ENCODE data around the gene CD300A. TPM values are rescaled to one million over a fixed set of nuclear protein-coding genes. Genes with fewer than 3 reads are reported as not detected.

The CD300A gene
- total RNA-seq, 2 donors from 2014 or later, result not detected

- TF ChIP-seq CTCF (conservative IDR thresholded peaks at IDR 0.05), result no peak
- H3K27ac ChIP-seq (ENCODE audit: low read depth, low read length), result peak overlapping the region; percentile 6
- no peaks in the 10 kb centered on the region for H3K36me3 ChIP-seq (ENCODE audit: control insufficient read depth, insufficient read depth, low read length)
- peaks cover 2% of the 10 kb centered on the region for H3K4me1 ChIP-seq (ENCODE audit: control insufficient read depth, insufficient read depth, low read length)
- H3K9me3 ChIP-seq (ENCODE audit: control insufficient read depth, low read length), result no peaks in the 10 kb centered on the region
- no peak overlapping the region for H3K9ac ChIP-seq (ENCODE audit: extremely low read depth, low read length, poor library complexity, severe bottlenecking)
- WGBS, 2 experiments (ENCODE audit: insufficient coverage in 1 of 2, insufficient read length in 1 of 2), result 94% methylated on average over 3 to 7 of the region's 7 CpGs
- DNase-seq, result no peak
- no peaks in the 10 kb centered on the region for H3K27me3 ChIP-seq (ENCODE audit: control insufficient read depth, insufficient read depth, low read length, poor library complexity, severe bottlenecking)
- Mint-ChIP-seq H3K4me3 (no peak overlapping the region), H3K4me1 (peaks cover 20% of the 10 kb centered on the region), H3K27me3 (ENCODE audit: insufficient read depth) (peaks cover 55% of the 10 kb centered on the region), H3K9me3 (peaks cover 8% of the 10 kb centered on the region), H3K36me3 (ENCODE audit: low read depth) (no peaks in the 10 kb centered on the region), H3K27ac (no peak overlapping the region)
- no peak overlapping the region for H3K4me3 ChIP-seq (ENCODE audit: low read length)
Measured at GRCh38 chr17:74424117-74424516, 42.3 kb upstream of the CD300A start.

- no peaks in the 10 kb centered on the region for H3K36me3 ChIP-seq (ENCODE audit: control insufficient read depth, insufficient read depth, low read length)
- H3K36me3 Mint-ChIP-seq (ENCODE audit: low read depth), result no peaks in the 10 kb centered on the region
- H3K4me3 ChIP-seq (ENCODE audit: low read length), result no peak overlapping the region
- no peak overlapping the region for H3K4me3 Mint-ChIP-seq
- WGBS, 2 experiments (ENCODE audit: insufficient coverage in 1 of 2, insufficient read length in 1 of 2), result 93 to 100% methylated on average over 1 to 14 of the region's 14 CpGs
- H3K9ac ChIP-seq (ENCODE audit: extremely low read depth, low read length, poor library complexity, severe bottlenecking), result no peak overlapping the region
- H3K27ac Mint-ChIP-seq, result no peak overlapping the region
- no peaks in the 10 kb centered on the region for H3K9me3 ChIP-seq (ENCODE audit: control insufficient read depth, low read length)
- peaks cover 5% of the 10 kb centered on the region for H3K4me1 ChIP-seq (ENCODE audit: control insufficient read depth, insufficient read depth, low read length)
- peaks cover 8% of the 10 kb centered on the region for H3K9me3 Mint-ChIP-seq
- H3K4me1 Mint-ChIP-seq, result peaks cover 23% of the 10 kb centered on the region
- no peaks in the 10 kb centered on the region for H3K27me3 ChIP-seq (ENCODE audit: control insufficient read depth, insufficient read depth, low read length, poor library complexity, severe bottlenecking)
- H3K27me3 Mint-ChIP-seq (ENCODE audit: insufficient read depth), result peaks cover 58% of the 10 kb centered on the region
- DNase-seq, result no peak
- peak overlapping the region; percentile 6 for H3K27ac ChIP-seq (ENCODE audit: low read depth, low read length)
- TF ChIP-seq CTCF (conservative IDR thresholded peaks at IDR 0.05), result no peak
Measured at GRCh38 chr17:74424657-74425056, 41.8 kb upstream of the CD300A start.

- Histone ChIP-seq H3K4me3 (ENCODE audit: low read length) (no peak overlapping the region), H3K9me3 (ENCODE audit: control insufficient read depth, low read length) (no peaks in the 10 kb centered on the region), H3K4me1 (ENCODE audit: control insufficient read depth, insufficient read depth, low read length) (peaks cover 10% of the 10 kb centered on the region), H3K27me3 (ENCODE audit: control insufficient read depth, insufficient read depth, low read length, poor library complexity, severe bottlenecking) (no peaks in the 10 kb centered on the region), H3K9ac (ENCODE audit: extremely low read depth, low read length, poor library complexity, severe bottlenecking) (no peak overlapping the region), H3K27ac (ENCODE audit: low read depth, low read length) (no peak overlapping the region), H3K36me3 (ENCODE audit: control insufficient read depth, insufficient read depth, low read length) (no peaks in the 10 kb centered on the region)
- H3K9me3 Mint-ChIP-seq, result peaks cover 8% of the 10 kb centered on the region
- DNase-seq, result no peak
- peaks cover 47% of the 10 kb centered on the region for H3K27me3 Mint-ChIP-seq (ENCODE audit: insufficient read depth)
- H3K27ac Mint-ChIP-seq, result no peak overlapping the region
- peaks cover 34% of the 10 kb centered on the region for H3K4me1 Mint-ChIP-seq
- no peaks in the 10 kb centered on the region for H3K36me3 Mint-ChIP-seq (ENCODE audit: low read depth)
- H3K4me3 Mint-ChIP-seq, result no peak overlapping the region
- no peak for TF ChIP-seq CTCF (conservative IDR thresholded peaks at IDR 0.05)
- 94 to 98% methylated on average over 9 of the region's 9 CpGs for whole genome bisulfite sequencing, 2 experiments (ENCODE audit: insufficient coverage in 1 of 2, insufficient read length in 1 of 2)
Measured at GRCh38 chr17:74426551-74427047, 39.8 kb upstream of the CD300A start.

Measured in endodermal cell (in vitro differentiated cells).